ENCODE results near the gene MYO3B.

MYO3B gene

DNA sequence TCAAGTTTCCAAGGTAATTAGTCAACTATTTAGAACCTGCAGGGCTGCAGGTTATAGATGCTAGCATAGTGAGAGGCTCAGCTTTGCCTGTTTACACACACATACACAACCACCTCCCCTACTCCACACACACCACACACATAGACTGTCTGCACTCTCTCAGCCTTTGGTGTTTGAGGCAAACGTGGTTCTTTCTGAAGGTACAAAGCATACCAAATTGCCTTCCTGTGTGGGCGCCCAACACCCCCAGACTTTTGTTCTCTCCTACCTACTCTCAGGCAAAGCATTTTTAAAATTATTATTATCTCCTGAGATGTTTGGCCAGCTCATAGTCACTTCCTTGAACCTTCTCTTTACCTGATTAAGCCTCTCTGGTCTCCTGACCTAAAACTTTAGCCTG is 44.9 kb downstream of the MYO3B start:
- in situ Hi-C loops (cut with HindIII; ENCODE audit: low pct_ligation_motif_present, low pct_unique_long_range_greater_than_20kb, low sequenced_read_pairs) = no loop called here
- DNase-seq = no peak

DNA sequence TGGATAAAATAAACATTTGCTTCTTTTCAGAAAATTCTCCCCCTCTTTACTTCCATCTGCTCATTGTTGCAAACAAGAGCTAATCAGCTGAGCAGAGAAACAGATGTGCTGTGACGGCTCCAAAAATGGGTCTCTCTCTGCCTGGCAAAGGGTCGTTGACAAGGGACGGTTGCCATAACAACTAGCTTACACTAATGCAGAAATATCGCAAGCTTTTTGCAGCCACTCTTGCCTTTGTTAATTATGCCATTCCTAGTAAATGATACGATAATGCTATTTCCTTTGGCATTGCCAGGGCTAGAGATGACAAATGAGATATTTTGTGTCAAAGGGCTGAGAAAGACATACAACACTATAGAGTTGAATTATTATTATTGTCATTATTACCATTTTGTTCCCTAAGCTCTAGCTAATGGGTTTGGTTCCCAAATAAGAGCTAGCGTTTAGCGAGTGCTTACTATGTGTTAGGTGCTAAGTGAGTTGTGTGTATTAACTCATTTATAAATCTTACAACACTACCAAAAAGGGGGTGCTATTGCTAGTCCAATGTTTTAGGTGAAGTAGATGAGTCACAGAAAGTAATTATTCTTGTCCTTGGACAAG is 46.8 kb downstream of the MYO3B start:
- in situ Hi-C loops (cut with HindIII; ENCODE audit: low pct_ligation_motif_present, low pct_unique_long_range_greater_than_20kb, low sequenced_read_pairs) = no loop called here
- DNase-seq = no peak

DNA sequence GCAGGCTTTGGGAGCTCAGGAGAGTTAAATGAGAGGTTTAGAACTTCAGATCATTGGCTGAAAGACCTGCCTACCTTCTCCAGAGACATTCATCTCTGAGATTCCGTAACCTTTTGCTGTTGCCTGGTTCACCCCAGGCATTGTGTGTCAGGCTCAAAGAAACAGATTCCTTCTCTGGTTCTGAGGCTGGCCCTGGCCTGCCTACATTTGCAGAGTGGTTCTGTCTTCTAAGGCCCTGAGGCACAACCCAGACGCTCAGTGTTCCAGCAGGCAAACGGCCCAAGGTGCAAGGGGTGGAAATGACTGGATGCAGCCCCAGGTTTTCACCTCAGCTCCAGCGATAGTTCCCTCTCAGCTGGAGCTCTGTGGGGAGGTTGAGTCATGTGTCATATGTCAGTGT is 48.3 kb downstream of the MYO3B start:
- in situ Hi-C loops (cut with HindIII; ENCODE audit: low pct_ligation_motif_present, low pct_unique_long_range_greater_than_20kb, low sequenced_read_pairs) = no loop called here
- no peak for DNase-seq

DNA sequence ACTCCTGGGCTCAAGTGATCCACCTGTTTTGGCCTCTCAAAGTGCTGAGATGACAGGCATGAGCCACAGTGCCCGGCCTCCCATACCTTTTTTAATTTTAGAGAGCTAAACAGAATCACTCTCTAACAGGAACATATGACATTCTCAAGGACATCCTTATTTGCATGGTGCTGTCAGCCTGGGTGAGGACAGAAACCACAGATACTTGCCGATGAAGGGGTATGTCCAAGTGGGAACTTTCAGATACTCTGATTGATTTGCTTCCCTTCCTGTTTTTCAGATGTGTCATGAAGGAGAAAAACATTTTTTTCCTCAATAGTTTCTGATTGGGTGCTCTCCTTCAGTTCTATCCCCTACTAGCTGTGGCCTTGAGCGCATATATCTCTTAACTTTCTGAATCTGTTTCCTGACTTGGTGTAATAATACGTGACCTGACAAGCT is 49.6 kb downstream of the MYO3B start:
- DNase-seq = no peak
- in situ Hi-C loops (cut with HindIII; ENCODE audit: low pct_ligation_motif_present, low pct_unique_long_range_greater_than_20kb, low sequenced_read_pairs) = no loop called here

DNA sequence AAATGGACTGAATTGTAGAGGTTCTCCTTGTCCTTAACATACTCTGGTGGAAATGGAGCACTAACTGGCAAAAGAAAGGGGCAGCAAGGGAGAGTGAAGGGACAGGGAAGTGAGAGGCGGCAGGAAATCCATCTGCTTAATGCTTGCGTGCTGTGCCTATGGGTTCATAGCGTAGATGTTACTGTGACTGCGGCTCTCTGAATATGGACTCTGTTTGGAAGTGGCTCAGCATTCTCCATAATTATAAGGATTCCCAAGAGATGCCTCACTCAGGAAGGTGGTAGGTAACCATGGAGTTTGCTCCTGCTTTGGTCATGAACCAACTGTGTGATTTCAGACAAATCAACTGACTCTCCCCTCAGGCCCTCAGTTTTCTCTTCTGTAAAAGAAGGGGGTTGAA is 50.0 kb downstream of the MYO3B start:
- no peak for DNase-seq
- in situ Hi-C loops (cut with HindIII; ENCODE audit: low pct_ligation_motif_present, low pct_unique_long_range_greater_than_20kb, low sequenced_read_pairs) = no loop called here

DNA sequence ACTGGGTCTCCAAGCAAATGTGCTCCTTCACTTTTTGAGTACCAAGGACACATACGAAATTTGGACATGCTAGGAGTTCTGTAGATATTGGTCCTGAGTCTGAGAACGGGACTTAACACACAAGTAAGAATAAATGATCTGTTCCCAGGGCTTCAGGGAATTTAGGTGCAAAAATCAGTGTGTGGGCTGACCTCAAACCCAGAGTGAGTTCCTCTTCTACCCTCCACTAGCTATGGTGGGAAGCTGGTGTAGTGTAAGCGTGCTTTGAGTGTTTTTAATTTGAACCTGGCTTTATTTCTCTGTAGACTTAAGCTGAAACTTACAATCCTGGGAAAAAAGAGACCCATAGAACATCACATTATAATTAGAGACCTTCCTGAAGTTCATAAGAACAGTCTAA is 50.5 kb downstream of the MYO3B start:
- DNase-seq = no peak
- in situ Hi-C loops (cut with HindIII; ENCODE audit: low pct_ligation_motif_present, low pct_unique_long_range_greater_than_20kb, low sequenced_read_pairs) = no loop called here

DNA sequence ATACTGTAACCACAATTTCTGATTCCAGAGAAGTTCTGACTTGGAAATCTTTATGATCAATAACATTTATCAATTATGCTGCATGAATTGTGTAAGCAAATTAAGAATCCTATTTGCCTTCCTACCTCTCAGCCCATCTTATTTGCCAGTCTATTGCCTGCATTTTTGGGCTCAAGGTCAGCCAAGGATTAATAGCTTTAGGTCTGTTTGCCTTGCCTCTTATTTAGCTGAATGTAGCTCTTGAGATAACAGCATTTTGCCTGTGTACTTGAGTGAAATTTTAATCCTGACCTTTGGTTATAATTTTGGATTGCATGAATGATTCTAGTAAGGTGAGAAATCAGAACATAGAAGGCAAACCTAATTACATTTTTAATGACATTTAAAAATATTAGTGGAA is 51.2 kb downstream of the MYO3B start:
- in situ Hi-C loops (cut with HindIII; ENCODE audit: low pct_ligation_motif_present, low pct_unique_long_range_greater_than_20kb, low sequenced_read_pairs) = no loop called here
- no peak for DNase-seq

DNA sequence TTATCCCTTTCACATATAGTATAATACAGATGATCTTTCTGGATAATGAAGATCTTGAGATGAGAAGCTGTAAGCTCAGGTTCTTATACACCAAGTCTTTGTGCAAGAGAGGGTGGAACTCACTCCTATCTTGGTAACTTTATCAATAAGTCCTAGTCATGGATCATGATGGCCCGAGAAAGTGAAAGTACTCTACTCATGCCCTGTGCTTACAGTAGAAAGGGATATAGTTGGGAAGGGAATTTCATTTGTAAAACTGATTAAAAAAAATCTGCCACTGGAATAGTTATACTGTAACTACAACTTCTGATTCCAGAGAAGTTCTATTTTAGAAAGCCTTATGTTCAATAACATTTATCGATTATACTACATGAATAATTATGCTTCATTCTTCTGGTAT is 51.8 kb downstream of the MYO3B start:
- in situ Hi-C loops (cut with HindIII; ENCODE audit: low pct_ligation_motif_present, low pct_unique_long_range_greater_than_20kb, low sequenced_read_pairs) = no loop called here
- peak; percentile 6 for DNase-seq

DNA sequence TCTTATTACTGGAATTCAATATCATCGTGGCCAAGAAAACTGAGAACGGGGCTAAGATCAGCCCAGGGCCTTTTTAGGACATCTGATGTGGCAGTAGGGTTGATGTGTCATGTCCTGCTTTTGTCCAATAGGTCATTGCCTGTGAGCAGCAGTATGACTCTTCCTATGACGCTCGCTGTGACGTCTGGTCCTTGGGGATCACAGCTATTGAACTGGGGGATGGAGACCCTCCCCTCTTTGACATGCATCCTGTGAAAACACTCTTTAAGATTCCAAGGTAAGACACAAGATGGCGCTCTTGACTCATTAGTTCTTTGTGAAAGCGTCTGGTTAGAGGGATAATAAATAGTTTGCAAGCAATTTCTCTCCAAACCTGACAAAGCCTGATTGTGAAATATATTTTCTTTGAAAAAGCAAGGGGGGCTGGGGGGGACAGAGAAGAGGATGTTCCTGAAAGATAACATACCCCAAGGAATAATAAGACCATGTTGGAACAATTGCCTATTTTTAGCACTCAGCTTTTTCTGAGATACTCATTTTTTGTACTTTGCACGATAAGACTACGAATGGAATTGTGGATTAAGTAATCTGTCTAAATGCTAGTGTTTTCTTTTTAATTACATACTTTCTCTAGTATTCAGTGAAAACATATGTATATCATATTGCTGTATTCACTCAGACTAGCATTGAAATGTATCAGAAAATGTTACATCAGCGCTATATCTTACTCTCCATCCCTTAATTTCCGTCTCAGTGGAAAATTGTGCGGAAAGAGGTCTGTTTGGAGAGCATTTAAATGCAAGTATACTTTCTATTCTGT is 58.1 kb downstream of the MYO3B start:
- in situ Hi-C loops (cut with HindIII; ENCODE audit: low pct_ligation_motif_present, low pct_unique_long_range_greater_than_20kb, low sequenced_read_pairs) = no loop called here
- peak; percentile 53 for DNase-seq

DNA sequence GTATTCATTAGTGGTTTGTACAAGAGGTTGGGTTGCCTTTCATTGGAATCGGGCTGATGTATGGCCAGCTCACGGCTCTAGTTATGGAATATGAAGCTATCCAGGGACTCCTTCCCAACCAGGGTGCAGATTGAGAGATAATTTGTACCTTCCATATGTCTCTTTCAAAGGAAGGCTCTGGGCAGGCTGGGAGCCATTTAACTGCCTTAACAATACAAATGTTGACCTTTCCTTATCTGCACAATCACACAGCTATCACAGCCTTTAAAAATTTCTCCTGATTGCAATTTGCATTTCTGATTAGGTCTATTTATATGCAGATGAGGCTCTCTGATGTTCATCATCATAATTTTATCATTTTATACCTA is 58.7 kb downstream of the MYO3B start:
- in situ Hi-C loops (cut with HindIII; ENCODE audit: low pct_ligation_motif_present, low pct_unique_long_range_greater_than_20kb, low sequenced_read_pairs) = no loop called here
- no peak for DNase-seq

DNA sequence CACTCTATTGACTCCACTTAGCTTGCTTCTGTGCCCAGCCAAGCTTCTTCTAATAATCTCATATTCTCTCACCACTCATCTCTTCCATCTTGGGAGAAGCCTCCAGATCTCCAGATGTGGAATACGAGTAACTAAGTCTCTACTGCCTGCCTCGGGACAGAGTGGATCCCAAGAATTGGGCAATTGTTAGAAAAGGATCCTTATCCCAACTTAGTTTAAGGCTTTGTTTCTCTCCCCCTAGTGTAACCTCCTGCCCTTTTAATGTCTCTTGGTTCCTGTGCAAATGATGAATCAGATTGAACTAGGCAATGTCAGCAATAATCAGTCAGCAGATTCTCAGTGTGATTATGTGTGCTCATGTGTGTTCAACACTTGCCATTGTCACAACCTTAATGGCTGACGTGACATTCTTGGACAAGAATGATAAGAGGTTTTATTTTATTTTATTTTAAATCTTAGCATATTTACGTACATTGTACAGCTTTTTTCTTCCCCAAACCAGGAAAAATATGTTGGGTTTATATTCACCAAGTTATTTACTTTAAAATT is 59.7 kb downstream of the MYO3B start:
- no peak for DNase-seq
- in situ Hi-C loops (cut with HindIII; ENCODE audit: low pct_ligation_motif_present, low pct_unique_long_range_greater_than_20kb, low sequenced_read_pairs) = no loop called here

DNA sequence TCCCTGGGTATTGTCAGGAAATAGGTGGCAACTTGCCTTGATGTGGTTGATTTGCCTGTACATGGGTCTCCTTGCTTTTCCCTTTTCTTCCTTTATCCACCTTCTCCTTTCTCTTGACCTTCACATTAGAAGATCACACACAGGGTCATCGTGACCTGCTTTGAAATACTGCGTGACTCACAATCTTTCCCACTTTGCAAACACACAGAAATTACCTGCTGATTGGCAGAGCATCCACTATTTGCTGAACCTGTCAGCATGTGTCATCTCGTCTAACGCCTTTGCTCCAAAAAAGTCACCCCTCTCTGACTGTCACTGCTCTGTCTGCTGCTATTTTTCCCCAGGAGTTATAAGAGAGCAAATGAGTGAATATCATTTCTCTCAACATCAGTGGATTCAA is 60.8 kb downstream of the MYO3B start:
- in situ Hi-C loops (cut with HindIII; ENCODE audit: low pct_ligation_motif_present, low pct_unique_long_range_greater_than_20kb, low sequenced_read_pairs) = no loop called here
- no peak for DNase-seq

DNA sequence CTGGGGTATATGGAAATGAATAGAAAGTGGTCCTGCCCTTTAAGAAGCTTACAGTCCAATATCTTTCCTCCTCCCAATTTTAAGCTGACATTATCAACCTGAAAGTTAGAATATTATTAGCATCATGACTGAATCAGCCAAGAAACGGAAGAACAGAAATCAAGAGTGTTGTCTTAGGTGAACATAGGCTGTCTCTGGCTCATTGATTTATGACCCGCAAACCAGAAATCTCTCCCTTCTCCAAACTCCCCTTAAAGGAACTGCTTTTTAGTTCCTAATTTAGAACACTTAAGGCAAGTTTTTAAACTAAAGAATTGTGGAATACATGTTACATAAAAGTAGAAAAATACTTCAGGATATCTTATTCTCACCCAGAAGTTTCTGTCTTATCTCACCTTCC is 62.7 kb downstream of the MYO3B start:
- DNase-seq = no peak
- in situ Hi-C loops (cut with HindIII; ENCODE audit: low pct_ligation_motif_present, low pct_unique_long_range_greater_than_20kb, low sequenced_read_pairs) = no loop called here

DNA sequence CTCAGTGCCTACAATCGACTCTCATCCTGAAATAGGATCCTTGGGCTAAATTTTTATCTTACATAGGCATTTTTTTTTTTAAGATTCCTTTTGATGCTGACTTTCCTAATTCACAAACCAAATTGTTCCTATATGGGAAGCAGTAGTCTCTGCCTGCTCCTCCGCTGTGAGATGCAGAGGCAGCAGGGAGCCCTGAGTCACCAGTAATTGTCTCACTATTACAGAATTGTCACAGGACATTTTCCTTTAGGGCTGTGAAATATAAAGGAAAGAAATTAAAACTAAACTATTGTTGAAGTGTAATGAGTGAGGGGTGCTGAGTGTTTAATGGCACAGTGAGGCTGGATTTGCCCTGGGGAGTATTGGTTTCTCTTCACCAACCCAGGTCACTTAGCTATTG is 63.8 kb downstream of the MYO3B start:
- in situ Hi-C loops (cut with HindIII; ENCODE audit: low pct_ligation_motif_present, low pct_unique_long_range_greater_than_20kb, low sequenced_read_pairs) = no loop called here
- no peak for DNase-seq

DNA sequence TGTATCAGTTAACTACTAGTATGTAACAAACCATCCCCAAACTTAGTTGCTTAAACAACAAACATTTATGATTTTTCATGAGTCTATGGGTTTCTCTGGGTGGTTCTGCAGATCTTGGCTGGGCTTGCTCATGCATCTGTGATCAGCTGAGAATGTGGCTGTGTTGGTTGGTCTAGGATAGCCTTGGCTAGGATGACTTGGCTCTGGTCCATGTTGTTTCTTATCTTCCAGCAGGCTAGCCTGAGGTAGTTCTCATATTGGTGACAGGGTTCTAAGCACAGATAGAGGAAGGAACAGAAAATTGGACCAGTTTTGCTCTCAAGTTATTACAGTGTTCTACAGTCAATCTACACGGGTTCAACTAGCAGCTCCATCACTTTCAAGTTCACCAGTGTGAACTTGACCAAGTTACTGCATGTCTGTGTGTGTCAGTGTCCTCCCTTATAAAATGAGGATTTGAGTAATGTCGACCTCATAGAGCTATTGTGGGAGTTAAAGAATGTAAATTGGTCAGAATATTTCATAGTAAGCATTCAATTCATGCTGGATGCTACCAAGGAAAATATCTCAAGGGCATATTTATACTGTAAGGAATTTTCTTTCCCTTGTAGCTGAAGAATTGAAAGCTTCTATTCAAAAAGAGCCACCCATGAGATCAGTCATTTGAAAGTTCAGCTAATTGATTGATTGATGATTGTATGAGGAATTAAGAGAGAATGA is 65.3 kb downstream of the MYO3B start:
- no peak for DNase-seq

DNA sequence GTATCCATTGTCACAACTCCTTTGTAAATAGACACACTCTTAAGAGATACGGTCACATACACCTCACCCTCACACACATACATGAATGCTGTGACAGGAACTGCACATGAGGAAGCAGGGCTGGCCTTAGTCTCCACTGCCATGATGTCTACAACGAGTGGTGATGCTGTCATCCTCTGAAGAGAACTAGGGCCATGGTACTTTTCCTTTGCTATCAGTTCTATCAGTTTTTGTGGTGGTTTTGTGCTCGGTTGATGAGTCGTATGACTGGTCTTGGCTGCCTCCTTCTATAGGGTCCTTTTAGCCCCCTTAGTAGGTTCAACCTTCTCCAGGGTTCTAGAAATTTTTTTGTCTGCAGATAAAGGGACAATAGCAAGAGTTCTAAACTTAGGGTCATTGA is 66.0 kb downstream of the MYO3B start:
- in situ Hi-C loops (cut with HindIII; ENCODE audit: low pct_ligation_motif_present, low pct_unique_long_range_greater_than_20kb, low sequenced_read_pairs) = no loop called here
- DNase-seq = no peak

More for the DNA sequence above, 65.3 kb downstream of the MYO3B start:
- in situ Hi-C loops (cut with HindIII; ENCODE audit: low pct_ligation_motif_present, low pct_unique_long_range_greater_than_20kb, low sequenced_read_pairs) = no loop called here

DNA sequence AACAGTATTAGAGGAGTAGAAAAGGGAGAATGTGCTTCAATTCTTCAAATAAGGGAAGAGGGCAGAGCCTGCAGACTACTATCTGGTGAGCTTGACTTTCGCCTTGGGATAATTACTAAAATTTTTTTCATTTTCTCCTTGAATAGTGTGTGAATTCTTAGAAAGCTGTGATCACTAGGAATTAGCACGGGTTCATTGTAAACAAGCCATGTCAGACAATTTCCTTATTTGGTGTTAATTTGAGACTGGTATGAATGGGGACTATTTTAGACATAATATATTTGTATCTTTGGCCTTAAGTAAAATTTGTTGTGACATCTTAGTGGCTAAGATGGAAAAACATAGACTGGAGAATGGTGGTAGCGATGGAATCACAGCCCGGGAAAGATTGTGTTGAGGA is 66.6 kb downstream of the MYO3B start:
- in situ Hi-C loops (cut with HindIII; ENCODE audit: low pct_ligation_motif_present, low pct_unique_long_range_greater_than_20kb, low sequenced_read_pairs) = no loop called here
- no peak for DNase-seq

DNA sequence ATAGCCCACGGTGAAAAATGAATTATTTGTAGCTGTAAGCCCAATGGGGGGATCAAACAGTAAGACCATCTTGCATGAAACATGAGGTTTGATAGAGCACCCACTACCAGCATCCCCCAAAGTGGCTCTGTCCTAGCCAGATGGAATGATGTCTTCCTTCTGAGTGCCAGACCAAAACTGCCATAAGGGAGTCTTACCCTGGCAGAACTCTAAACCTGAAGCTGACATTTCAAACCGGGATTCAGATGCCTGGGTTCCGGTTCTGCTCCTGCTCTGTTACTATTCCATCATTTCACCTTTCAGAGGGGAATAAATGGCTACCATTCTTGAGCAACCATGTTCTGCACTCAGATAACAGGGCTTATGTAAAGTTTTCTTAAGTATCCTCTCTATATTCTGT is 67.4 kb downstream of the MYO3B start:
- in situ Hi-C loops (cut with HindIII; ENCODE audit: low pct_ligation_motif_present, low pct_unique_long_range_greater_than_20kb, low sequenced_read_pairs) = no loop called here
- no peak for DNase-seq

DNA sequence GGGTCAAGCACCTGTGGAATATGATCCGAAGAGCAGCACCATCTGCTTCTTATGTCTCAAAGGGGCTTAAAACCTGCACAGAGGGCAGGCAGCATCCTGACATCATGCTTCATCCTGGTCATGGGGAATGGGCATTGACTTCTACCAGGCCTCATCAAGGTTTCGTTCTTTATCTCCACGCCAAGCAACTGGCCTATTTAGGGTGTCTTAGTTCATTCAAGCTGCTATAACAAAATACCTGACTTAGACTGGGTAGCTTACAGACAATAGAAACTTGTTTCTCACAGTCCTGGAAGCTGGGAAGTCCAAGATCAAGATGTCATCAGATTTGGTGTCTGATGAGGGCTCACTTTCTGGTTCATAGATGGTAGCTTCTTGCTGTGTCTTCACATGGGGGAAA is 69.4 kb downstream of the MYO3B start:
- no peak for DNase-seq
- in situ Hi-C loops (cut with HindIII; ENCODE audit: low pct_ligation_motif_present, low pct_unique_long_range_greater_than_20kb, low sequenced_read_pairs) = no loop called here

Measured in ACHN (cell line).